Coronary artery (tissue), 2 donors: Measurements from ENCODE around the gene LENG9.

ENCODE experiments used
- DNase-seq: peaks from one replicate; pipeline ENCODE4 v3.0.0-alpha.2; 2017; ENCODE audit warnings: low spot score
- H3K27ac ChIP-seq, 2 donors: fragments of 200-600 bp; sonication (generic); one replicate each; pipeline ENCODE4 v1.5.1; 2016 to 2019
- H3K4me3 ChIP-seq: fragments of 200-600 bp; sonication (generic); 2 replicates; pipeline ENCODE4 v1.5.1; 2016; ENCODE audit warnings: mild to moderate bottlenecking, moderate library complexity
- CTCF ChIP-seq: fragments of 200-600 bp; sonication (generic); IDR thresholded peaks from one replicate; pipeline ENCODE4 v1.5.1; 2019; ENCODE audit warnings: antibody characterized with exemption

Gene LENG9

GRCh38 chr19:54427586-54427985 is 36.0 kb downstream of the LENG9 start:
- no peak overlapping the region for H3K4me3 ChIP-seq
- no peak for DNase-seq
- H3K27ac ChIP-seq = no peak overlapping the region
- TF ChIP-seq CTCF = no peak

GRCh38 chr19:54426291-54426931 is 37.2 kb downstream of the LENG9 start:
- Histone ChIP-seq H3K27ac (no peak overlapping the region), H3K4me3 (no peak overlapping the region)
- no peak for TF ChIP-seq CTCF
- DNase-seq = no peak

- H3K27ac ChIP-seq = no peak overlapping the region
- H3K4me3 ChIP-seq = no peak overlapping the region
- TF ChIP-seq CTCF = no peak
- no peak for DNase-seq
These were observed 38.2 kb downstream of the LENG9 start for GRCh38 chr19:54425382-54425723.

- Histone ChIP-seq H3K27ac (no peak overlapping the region), H3K4me3 (no peak overlapping the region)
- TF ChIP-seq CTCF = no peak
- DNase-seq = no peak
These were observed 38.8 kb downstream of the LENG9 start for GRCh38 chr19:54424660-54425381.

GRCh38 chr19:54424201-54424600 is 39.4 kb downstream of the LENG9 start:
- no peak for TF ChIP-seq CTCF
- no peak overlapping the region for H3K4me3 ChIP-seq
- H3K27ac ChIP-seq = no peak overlapping the region
- DNase-seq = no peak

GRCh38 chr19:54422136-54422535 is 41.4 kb downstream of the LENG9 start:
- Histone ChIP-seq H3K4me3 (no peak overlapping the region), H3K27ac (peak overlapping the region in 1 of 2 donors; percentile 2)
- TF ChIP-seq CTCF = no peak
- DNase-seq = no peak

- Histone ChIP-seq H3K27ac (peak overlapping the region in 1 of 2 donors; percentile 22), H3K4me3 (no peak overlapping the region)
- no peak for TF ChIP-seq CTCF
- no peak for DNase-seq
These were observed 42.1 kb downstream of the LENG9 start for GRCh38 chr19:54421521-54421920.
